HepG2 (cell line): ENCODE measurements around the gene STRN4. TPM values are rescaled to one million over a fixed set of nuclear protein-coding genes. Genes with fewer than 3 reads are reported as not detected.

Experiments used
- ADNP ChIP-seq: sonication (generic); formaldehyde crosslinking; IDR thresholded peaks from 2 replicates; pipeline ENCODE4 v1.4.0; 2020; ENCODE audit warnings: missing genetic modification reagents
- HOXA9 ChIP-seq: sonication (generic); formaldehyde crosslinking; IDR thresholded peaks from 2 replicates; pipeline ENCODE4 v1.8.1; 2022; ENCODE audit warnings: missing genetic modification reagents, mild to moderate bottlenecking, moderate library complexity, borderline replicate concordance
- KDM6A ChIP-seq: IDR thresholded peaks from 2 replicates; pipeline ENCODE4 v1.6.1; 2016; ENCODE audit warnings: low read depth
- MBD4 ChIP-seq: IDR thresholded peaks from 2 replicates; pipeline ENCODE4 v1.6.1; 2012; ENCODE audit warnings: low read length, inconsistent platforms, borderline replicate concordance
- MTA3 ChIP-seq: sonication (generic); formaldehyde crosslinking; IDR thresholded peaks from 2 replicates; pipeline ENCODE4 v1.4.0; 2020; ENCODE audit warnings: missing genetic modification reagents
- NR1H2 ChIP-seq: sonication (generic); formaldehyde crosslinking; IDR thresholded peaks from 2 replicates; pipeline ENCODE4 v1.8.1; 2022; ENCODE audit warnings: low read depth, missing genetic modification reagents, borderline replicate concordance
- RAD21 ChIP-seq: fragments of 450-650 bp; formaldehyde crosslinking; IDR thresholded peaks from 2 replicates; pipeline ENCODE4 v1.5.0; 2020; ENCODE audit warnings: mild to moderate bottlenecking
- RORA ChIP-seq: sonication (generic); formaldehyde crosslinking; IDR thresholded peaks from 2 replicates; pipeline ENCODE4 v1.5.0; 2020; ENCODE audit warnings: mild to moderate bottlenecking, missing genetic modification reagents, moderate library complexity
- STAG1 ChIP-seq: sonication (generic); formaldehyde crosslinking; IDR thresholded peaks from 2 replicates; pipeline ENCODE4 v1.4.0; 2020; ENCODE audit warnings: missing genetic modification reagents
- TARDBP ChIP-seq: sonication (generic); formaldehyde crosslinking; IDR thresholded peaks from 2 replicates; pipeline ENCODE4 v1.8.0; 2022; ENCODE audit warnings: mild to moderate bottlenecking, missing genetic modification reagents
- TGIF2 ChIP-seq: IDR thresholded peaks from 2 replicates; pipeline ENCODE4 v1.6.1; 2016; ENCODE audit warnings: control low read depth, missing compliant biosample characterization
- XRCC5 ChIP-seq: fragments of 200-400 bp; formaldehyde crosslinking; optimal IDR thresholded peaks from 2 replicates; pipeline ENCODE3; 2017; ENCODE audit warnings: mild to moderate bottlenecking, low read length
- YY1 ChIP-seq: IDR thresholded peaks from 2 replicates; pipeline ENCODE4 v1.6.1; 2011; ENCODE audit warnings: low read length, low read depth, moderate library complexity, mild to moderate bottlenecking; ENCODE audit not compliant: insufficient read depth, insufficient replicate concordance
- ZFP41 ChIP-seq: sonication (generic); formaldehyde crosslinking; IDR thresholded peaks from 2 replicates; pipeline ENCODE4 v1.4.0; 2020; ENCODE audit warnings: mild to moderate bottlenecking, missing genetic modification reagents, borderline replicate concordance
- ZFP90 ChIP-seq: sonication (generic); formaldehyde crosslinking; IDR thresholded peaks from 2 replicates; pipeline ENCODE4 v1.8.0; 2022; ENCODE audit warnings: missing genetic modification reagents, mild to moderate bottlenecking, inconsistent platforms, borderline replicate concordance
- ZMYM3 ChIP-seq: sonication (generic); formaldehyde crosslinking; IDR thresholded peaks from 2 replicates; pipeline ENCODE4 v1.5.1; 2020; ENCODE audit warnings: mild to moderate bottlenecking, missing genetic modification reagents
- ZNF382 ChIP-seq: sonication (generic); formaldehyde crosslinking; IDR thresholded peaks from 2 replicates; pipeline ENCODE4 v1.5.0; 2020; ENCODE audit warnings: missing genetic modification reagents, mild to moderate bottlenecking, borderline replicate concordance
- ZNF530 ChIP-seq: sonication (generic); formaldehyde crosslinking; IDR thresholded peaks from 2 replicates; pipeline ENCODE4 v1.5.0; 2020; ENCODE audit warnings: low read depth, mild to moderate bottlenecking, missing genetic modification reagents
- ZZZ3 ChIP-seq: sonication (generic); formaldehyde crosslinking; IDR thresholded peaks from 2 replicates; pipeline ENCODE4 v1.4.0; 2020; ENCODE audit warnings: missing genetic modification reagents, mild to moderate bottlenecking, borderline replicate concordance
- polyA plus RNA-seq, 8 experiments: library from polyadenylated mRNA; depleted of rRNA in 3 of 8; stranded (reverse) in 7 of 8; unstranded in 1 of 8; fragments of >200 nt; fragmentation: Illumina TruSeq in 4 of 8; extraction: Trizol in 4 of 8; gene quantifications; 2 replicates each; pipeline versions ENCODE4 v1.2.1 to v1.2.3, GENCODE V29; 2011 to 2016; ENCODE audit warnings: low read depth in 4 of 8, missing spikeins in 1 of 8, mixed read lengths in 1 of 8; ENCODE audit not compliant: insufficient read depth in 1 of 8
- total RNA-seq, 5 experiments: library from RNA; depleted of rRNA; stranded (reverse); fragments of >200 nt; fragmentation: Illumina TruSeq; extraction: Trizol; gene quantifications; 2 replicates each; pipeline ENCODE4 v1.2.3, GENCODE V29; 2016; ENCODE audit warnings: low read depth in 1 of 5
- TF ChIP-seq, protein P1 (sequence below): IDR thresholded peaks from 2 replicates; pipeline ENCODE4 v1.6.1; 2016; ENCODE audit warnings: missing genetic modification reagents, missing compliant biosample characterization
- TF ChIP-seq, protein P2 (sequence below): sonication (generic); formaldehyde crosslinking; IDR thresholded peaks from 2 replicates; pipeline ENCODE4 v1.4.0; 2020; ENCODE audit warnings: missing genetic modification reagents, borderline replicate concordance
- TF ChIP-seq, protein P3 (sequence below): sonication (generic); formaldehyde crosslinking; IDR thresholded peaks from 2 replicates; pipeline ENCODE4 v1.4.0; 2020; ENCODE audit warnings: missing genetic modification reagents
- TF ChIP-seq, protein P4 (sequence below): sonication (generic); formaldehyde crosslinking; IDR thresholded peaks from 2 replicates; pipeline ENCODE4 v1.5.1; 2020; ENCODE audit warnings: missing genetic modification reagents, mild to moderate bottlenecking, borderline replicate concordance

STRN4 gene
- total and polyA plus RNA-seq, 2 of the 13 experiments (the other 11 are each of a cell fraction or from before 2014, with no cell fraction given): 43.1 to 57.3 TPM

DNA sequence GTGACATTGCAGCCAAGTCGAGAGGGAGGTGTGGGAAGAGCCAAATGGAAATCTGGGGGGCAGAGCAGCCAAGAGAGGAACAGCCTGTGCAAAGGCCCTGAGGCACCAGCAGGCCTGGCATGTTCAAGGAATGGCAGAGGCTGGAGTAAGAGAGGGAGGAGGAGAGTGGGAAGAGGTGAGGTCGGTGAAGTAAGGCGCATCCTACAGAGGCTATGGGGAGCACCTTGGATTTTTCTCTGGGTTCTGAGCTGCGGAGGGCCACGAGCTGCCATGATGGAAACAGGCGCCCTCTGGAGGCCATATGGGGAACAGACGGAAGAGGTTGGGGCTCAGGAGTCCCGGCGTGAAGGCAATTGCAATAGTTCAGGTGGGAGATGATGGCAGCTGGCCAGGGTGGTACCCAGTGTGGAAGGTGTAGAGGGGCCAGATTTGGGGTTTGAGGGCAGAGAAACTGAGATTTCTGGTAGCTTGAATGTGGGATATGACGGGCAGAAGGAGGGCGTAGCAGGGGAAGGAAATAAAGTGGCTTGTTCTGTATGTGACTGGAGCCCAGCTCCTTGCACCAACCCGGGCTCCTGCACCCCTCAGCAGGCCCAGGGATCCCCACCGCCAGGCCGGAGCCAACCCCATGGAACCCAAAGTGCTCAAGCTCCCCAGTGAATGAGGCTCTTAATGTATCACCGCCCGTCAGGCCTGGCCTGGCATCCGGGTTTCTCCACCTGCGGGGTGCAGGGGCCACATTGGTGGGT, 20.5 kb upstream of the STRN4 start (continued):
- no peak for TF ChIP-seq ZFP90 (CRISPR knock-in tag)
- TF ChIP-seq ZMYM3: peak; percentile 90
- 0 out of 2 replicates have a peak, but pooled peaks have one; percentile 31 for TF ChIP-seq ADNP (CRISPR knock-in tag)
- TF ChIP-seq, protein P1, sequence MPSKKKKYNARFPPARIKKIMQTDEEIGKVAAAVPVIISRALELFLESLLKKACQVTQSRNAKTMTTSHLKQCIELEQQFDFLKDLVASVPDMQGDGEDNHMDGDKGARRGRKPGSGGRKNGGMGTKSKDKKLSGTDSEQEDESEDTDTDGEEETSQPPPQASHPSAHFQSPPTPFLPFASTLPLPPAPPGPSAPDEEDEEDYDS (CRISPR knock-in tag): no peak
- TF ChIP-seq XRCC5: peak; percentile 80
- TF ChIP-seq NR1H2 (CRISPR knock-in tag): no peak
- no peak for TF ChIP-seq MBD4
- TF ChIP-seq TARDBP (CRISPR knock-in tag): 0 out of 2 replicates have a peak, but pooled peaks have one; percentile 32
- no peak for TF ChIP-seq TGIF2 (CRISPR knock-in tag)
- TF ChIP-seq RORA (CRISPR knock-in tag): no peak
- no peak for TF ChIP-seq MTA3
- TF ChIP-seq ZZZ3 (CRISPR knock-in tag): no peak
- TF ChIP-seq RAD21 (CRISPR knock-in tag): peak; percentile 54
- no peak for TF ChIP-seq ZFP41 (CRISPR knock-in tag)
- no peak for TF ChIP-seq KDM6A (CRISPR knock-in tag)
- TF ChIP-seq, protein P2, sequence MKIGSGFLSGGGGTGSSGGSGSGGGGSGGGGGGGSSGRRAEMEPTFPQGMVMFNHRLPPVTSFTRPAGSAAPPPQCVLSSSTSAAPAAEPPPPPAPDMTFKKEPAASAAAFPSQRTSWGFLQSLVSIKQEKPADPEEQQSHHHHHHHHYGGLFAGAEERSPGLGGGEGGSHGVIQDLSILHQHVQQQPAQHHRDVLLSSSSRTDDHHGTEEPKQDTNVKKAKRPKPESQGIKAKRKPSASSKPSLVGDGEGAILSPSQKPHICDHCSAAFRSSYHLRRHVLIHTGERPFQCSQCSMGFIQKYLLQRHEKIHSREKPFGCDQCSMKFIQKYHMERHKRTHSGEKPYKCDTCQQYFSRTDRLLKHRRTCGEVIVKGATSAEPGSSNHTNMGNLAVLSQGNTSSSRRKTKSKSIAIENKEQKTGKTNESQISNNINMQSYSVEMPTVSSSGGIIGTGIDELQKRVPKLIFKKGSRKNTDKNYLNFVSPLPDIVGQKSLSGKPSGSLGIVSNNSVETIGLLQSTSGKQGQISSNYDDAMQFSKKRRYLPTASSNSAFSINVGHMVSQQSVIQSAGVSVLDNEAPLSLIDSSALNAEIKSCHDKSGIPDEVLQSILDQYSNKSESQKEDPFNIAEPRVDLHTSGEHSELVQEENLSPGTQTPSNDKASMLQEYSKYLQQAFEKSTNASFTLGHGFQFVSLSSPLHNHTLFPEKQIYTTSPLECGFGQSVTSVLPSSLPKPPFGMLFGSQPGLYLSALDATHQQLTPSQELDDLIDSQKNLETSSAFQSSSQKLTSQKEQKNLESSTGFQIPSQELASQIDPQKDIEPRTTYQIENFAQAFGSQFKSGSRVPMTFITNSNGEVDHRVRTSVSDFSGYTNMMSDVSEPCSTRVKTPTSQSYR: no peak
- peak; percentile 83 for TF ChIP-seq YY1
- TF ChIP-seq ZNF382: no peak
- no peak for TF ChIP-seq HOXA9 (CRISPR knock-in tag)
- peak; percentile 43; the same call in 1 of the 2 replicates for TF ChIP-seq STAG1
- no peak for TF ChIP-seq ZNF530 (CRISPR knock-in tag)
- TF ChIP-seq, protein P3, sequence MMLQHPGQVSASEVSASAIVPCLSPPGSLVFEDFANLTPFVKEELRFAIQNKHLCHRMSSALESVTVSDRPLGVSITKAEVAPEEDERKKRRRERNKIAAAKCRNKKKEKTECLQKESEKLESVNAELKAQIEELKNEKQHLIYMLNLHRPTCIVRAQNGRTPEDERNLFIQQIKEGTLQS (CRISPR knock-in tag): no peak
- TF ChIP-seq, protein P4, sequence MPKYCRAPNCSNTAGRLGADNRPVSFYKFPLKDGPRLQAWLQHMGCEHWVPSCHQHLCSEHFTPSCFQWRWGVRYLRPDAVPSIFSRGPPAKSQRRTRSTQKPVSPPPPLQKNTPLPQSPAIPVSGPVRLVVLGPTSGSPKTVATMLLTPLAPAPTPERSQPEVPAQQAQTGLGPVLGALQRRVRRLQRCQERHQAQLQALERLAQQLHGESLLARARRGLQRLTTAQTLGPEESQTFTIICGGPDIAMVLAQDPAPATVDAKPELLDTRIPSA: no peak
